Smooth muscle cell (in vitro differentiated cells): Measurements from ENCODE around the gene TEAD3. TPM values are rescaled to one million over a fixed set of nuclear protein-coding genes. Genes with fewer than 3 reads are reported as not detected.
"Not testable (repeated sequence)": the region's sequence is repeated elsewhere in the genome, so short reads cannot be mapped to it uniquely, and the experiment has no call there.

Experiments used
- DNase-seq: peaks from one replicate; lab custom pipeline; 2025; ENCODE audit not compliant: unreplicated experiment; lab: John Stamatoyannopoulos, UW
- H2AFZ ChIP-seq: fragments of 200-600 bp; sonication (generic); 2 replicates; pipeline ENCODE4 v1.6.0; 2016; ENCODE audit warnings: antibody characterized with exemption, low read depth, mild to moderate bottlenecking
- H3F3A ChIP-seq: fragments of 200-600 bp; sonication (generic); 2 replicates; pipeline ENCODE4 v1.6.0; 2017; ENCODE audit warnings: antibody characterized with exemption, low read depth
- H3K27ac ChIP-seq: fragments of 200-600 bp; sonication (generic); 2 replicates; pipeline ENCODE4 v1.5.1; 2016; ENCODE audit warnings: low read depth, mild to moderate bottlenecking
- H3K27me3 ChIP-seq: fragments of 200-600 bp; sonication (generic); 2 replicates; pipeline ENCODE4 v1.6.1; 2016; ENCODE audit warnings: low read depth, mild to moderate bottlenecking
- H3K36me3 ChIP-seq: fragments of 200-600 bp; sonication (generic); 2 replicates; pipeline ENCODE4 v1.5.1; 2016; ENCODE audit warnings: low read depth
- H3K4me1 ChIP-seq: fragments of 200-600 bp; sonication (generic); 2 replicates; pipeline ENCODE4 v1.5.1; 2016; ENCODE audit warnings: low read depth
- H3K4me2 ChIP-seq: fragments of 200-600 bp; sonication (generic); 2 replicates; pipeline ENCODE4 v1.6.0; 2016; ENCODE audit warnings: mild to moderate bottlenecking
- H3K4me3 ChIP-seq: fragments of 200-600 bp; sonication (generic); 2 replicates; pipeline ENCODE4 v1.5.1; 2016; ENCODE audit warnings: mild to moderate bottlenecking
- H3K79me2 ChIP-seq: fragments of 200-600 bp; sonication (generic); 2 replicates; pipeline ENCODE4 v1.6.0; 2016; ENCODE audit warnings: low read depth, mild to moderate bottlenecking
- H3K9ac ChIP-seq: fragments of 200-600 bp; sonication (generic); 2 replicates; pipeline ENCODE4 v1.6.0; 2016; ENCODE audit warnings: low read depth
- H3K9me3 ChIP-seq: fragments of 200-600 bp; sonication (generic); replicated peaks from 2 replicates; pipeline ENCODE4 v1.5.1; 2016; ENCODE audit warnings: low read depth
- H4K20me1 ChIP-seq: fragments of 200-600 bp; sonication (generic); 2 replicates; pipeline ENCODE4 v1.6.0; 2016; ENCODE audit warnings: low read depth
- CTCF ChIP-seq: fragments of 200-600 bp; sonication (generic); IDR thresholded peaks from 2 replicates; pipeline ENCODE4 v1.5.1; 2017; ENCODE audit warnings: borderline replicate concordance, mild to moderate bottlenecking, antibody characterized with exemption; ENCODE audit not compliant: insufficient read depth, poor library complexity, severe bottlenecking
- WGBS: methylation state at CpG from one replicate; pipeline ENCODE4 v1.1.7; 2016; ENCODE audit warnings: low lambda C conversion rate; 5-methylcytosine and 5-hydroxymethylcytosine counted together
- polyA plus RNA-seq: library from polyadenylated mRNA; unstranded; fragments of >200 nt; fragmentation: Nextera tagmentation; extraction: Ambion mirVana; gene quantifications from 2 replicates; pipeline ENCODE4 v1.2.1, GENCODE V29; 2016
- total RNA-seq: library from RNA; depleted of rRNA; stranded (reverse); fragments of >200 nt; gene quantifications from 2 replicates; pipeline ENCODE4 v1.2.3, GENCODE V29; 2014

TEAD3 gene
- total and polyA plus RNA-seq, 2 experiments from 2014 or later = 29.1 to 40.6 TPM

GRCh38 chr6:35441205-35441604 lies 55.7 kb downstream of the TEAD3 start:
- 84% methylated on average over 3 of the region's 3 CpGs for WGBS

GRCh38 chr6:35439308-35439707 lies 57.6 kb downstream of the TEAD3 start:
- no peak for DNase-seq
- no peaks in the 10 kb centered on the region for H3K4me1 ChIP-seq
- no peaks in the 10 kb centered on the region for H4K20me1 ChIP-seq
- whole genome bisulfite sequencing = 62% methylated on average over 3 of the region's 3 CpGs
- no peaks in the 10 kb centered on the region for H3K36me3 ChIP-seq
- H3K4me3 ChIP-seq = no peak overlapping the region
- TF ChIP-seq CTCF = no peak
- H3K27ac ChIP-seq = no peak overlapping the region
- H3K9ac ChIP-seq = no peak overlapping the region
- no peaks in the 10 kb centered on the region for H3F3A ChIP-seq
- no peaks in the 10 kb centered on the region for H3K79me2 ChIP-seq
- no peak overlapping the region for H3K4me2 ChIP-seq
- no peaks in the 10 kb centered on the region for H3K9me3 ChIP-seq
- no peaks in the 10 kb centered on the region for H3K27me3 ChIP-seq
- H2AFZ ChIP-seq = no peak overlapping the region

More at GRCh38 chr6:35441205-35441604, 55.7 kb downstream of the TEAD3 start:
- Histone ChIP-seq H2AFZ (no peak overlapping the region), H3K4me3 (no peak overlapping the region), H3K4me1 (no peaks in the 10 kb centered on the region), H3K36me3 (no peaks in the 10 kb centered on the region), H3K27ac (no peak overlapping the region), H3K9ac (no peak overlapping the region), H4K20me1 (no peaks in the 10 kb centered on the region), H3K4me2 (no peak overlapping the region), H3F3A (no peaks in the 10 kb centered on the region), H3K27me3 (no peaks in the 10 kb centered on the region), H3K9me3 (no peaks in the 10 kb centered on the region), H3K79me2 (no peaks in the 10 kb centered on the region)
- DNase-seq = no peak
- no peak for TF ChIP-seq CTCF

- H3K27me3 ChIP-seq, H3K9ac ChIP-seq, DNase-seq, H3K9me3 ChIP-seq, H3K4me1 ChIP-seq, H3K79me2 ChIP-seq, H3K36me3 ChIP-seq, H3F3A ChIP-seq, H2AFZ ChIP-seq, H4K20me1 ChIP-seq, H3K4me3 ChIP-seq, H3K27ac ChIP-seq, H3K4me2 ChIP-seq: not testable (repeated sequence)
- WGBS = 98% methylated on average over 4 of the region's 7 CpGs
These were observed 58.4 kb downstream of the TEAD3 start for GRCh38 chr6:35438378-35439065.

- Histone ChIP-seq H3K79me2 (no peaks in the 10 kb centered on the region), H3K4me2 (no peak overlapping the region), H3K27ac (no peak overlapping the region), H2AFZ (no peak overlapping the region), H3F3A (no peaks in the 10 kb centered on the region), H3K4me1 (no peaks in the 10 kb centered on the region), H4K20me1 (no peaks in the 10 kb centered on the region), H3K27me3 (no peaks in the 10 kb centered on the region), H3K9ac (no peak overlapping the region), H3K36me3 (no peaks in the 10 kb centered on the region), H3K4me3 (no peak overlapping the region), H3K9me3 (no peaks in the 10 kb centered on the region)
- DNase-seq = no peak
- TF ChIP-seq CTCF = no peak
- WGBS = 84% methylated on average over 8 of the region's 8 CpGs
These were observed 60.6 kb downstream of the TEAD3 start for GRCh38 chr6:35436071-35436857.
